ENCODE results near the gene NEURL2.

The NEURL2 gene

GRCh38 chr20:45899046-45899835 lies 8.2 kb upstream of the NEURL2 start:
- no peak for DNase-seq (ENCODE audit: low read depth in 2 of 2)

- no peak for DNase-seq (ENCODE audit: low read depth in 2 of 2)
These were observed 7.3 kb upstream of the NEURL2 start for GRCh38 chr20:45898285-45898684.

- DNase-seq (ENCODE audit: low read depth in 2 of 2), result no peak
These were observed 6.7 kb upstream of the NEURL2 start for GRCh38 chr20:45897692-45898091.

- DNase-seq (ENCODE audit: low read depth in 2 of 2), result no peak
These were observed 6.3 kb upstream of the NEURL2 start for GRCh38 chr20:45897289-45897688.

GRCh38 chr20:45896641-45897161 lies 5.7 kb upstream of the NEURL2 start:
- no peak for DNase-seq (ENCODE audit: low read depth in 2 of 2)

GRCh38 chr20:45894797-45895196 lies 3.8 kb upstream of the NEURL2 start:
- no peak for DNase-seq (ENCODE audit: low read depth in 2 of 2)

- DNase-seq (ENCODE audit: low read depth in 2 of 2), result no peak
These were observed 2.8 kb upstream of the NEURL2 start for GRCh38 chr20:45893831-45894230.

- DNase-seq (ENCODE audit: low read depth in 2 of 2), result no peak
These were observed 2.0 kb upstream of the NEURL2 start for GRCh38 chr20:45892828-45893500.

- DNase-seq (ENCODE audit: low read depth in 2 of 2), result no peak
These were observed 1.2 kb upstream of the NEURL2 start for GRCh38 chr20:45892049-45892825.

- peak; percentile 34 to 35 for DNase-seq (ENCODE audit: low read depth in 2 of 2)
These were observed 677 bp downstream of the NEURL2 start for GRCh38 chr20:45890077-45890984.

- DNase-seq (ENCODE audit: low read depth in 2 of 2), result no peak
These were observed 2.3 kb downstream of the NEURL2 start for GRCh38 chr20:45888681-45889080.

GRCh38 chr20:45887346-45887715 lies 3.7 kb downstream of the NEURL2 start, which contains the start of gene SPATA25:
Gene SPATA25, minus strand, starts transcription at chr20:45887622. Its CDS starts 32 bp downstream, at chr20:45887590.
- DNase-seq (ENCODE audit: low read depth in 2 of 2), result no peak

GRCh38 chr20:45886590-45887345 lies 4.2 kb downstream of the NEURL2 start:
- DNase-seq (ENCODE audit: low read depth in 2 of 2), result no peak

GRCh38 chr20:45883100-45883469 lies 7.9 kb downstream of the NEURL2 start:
- DNase-seq (ENCODE audit: low read depth in 2 of 2), result no peak

GRCh38 chr20:45882469-45883099 lies 8.4 kb downstream of the NEURL2 start:
- DNase-seq (ENCODE audit: low read depth in 2 of 2), result no peak

GRCh38 chr20:45880988-45881788 lies 9.8 kb downstream of the NEURL2 start, which contains the start of gene ZSWIM1:
Gene ZSWIM1, plus strand, starts transcription at chr20:45881227. Its CDS starts 1,366 bp downstream, at chr20:45882593.
- DNase-seq (ENCODE audit: low read depth in 2 of 2), result peak; percentile 98

- no peak for DNase-seq (ENCODE audit: low read depth in 2 of 2)
These were observed 12.8 kb downstream of the NEURL2 start for GRCh38 chr20:45878076-45878761.

- no peak for DNase-seq (ENCODE audit: low read depth in 2 of 2)
These were observed 16.4 kb downstream of the NEURL2 start for GRCh38 chr20:45874576-45874975.
